A549 (cell line): ENCODE data around the gene OCRL. TPM values are rescaled to one million over a fixed set of nuclear protein-coding genes. Genes with fewer than 3 reads are reported as not detected.

Source experiments
- ATAC-seq, 2 experiments: fragments of 200-7000 bp in 1 of 2; fragments of >200 bp in 1 of 2; cut with Nextera tagmentation in 1 of 2; cut with Tn5 transposase in 1 of 2; 3 replicates each; pipeline versions ENCODE4 v1.8.0 to v1.9.1; 2018 to 2020; ENCODE audit warnings: mild to moderate bottlenecking in 1 of 2, moderate library complexity in 1 of 2
- CTCF ChIA-PET: fragments of 300-600 bp; sonication (Branson Sonifier 250); formaldehyde crosslinking; extraction: SDS; loops from one replicate; lab custom pipeline; 2021; ENCODE audit warnings: antibody characterized with exemption, inconsistent platforms; lab: Yijun Ruan, JAX
- POLR2A ChIA-PET: fragments of 350-600 bp; formaldehyde crosslinking; extraction: SDS; loops from one replicate; lab custom pipeline; 2021; ENCODE audit warnings: antibody characterized with exemption, inconsistent platforms; lab: Yijun Ruan, JAX
- DNase-seq, 2 experiments: peaks; one replicate each; pipeline versions ENCODE4 v3.0.0 to v3.0.0-alpha.2; 2011 to 2016; ENCODE audit warnings: low read depth in 1 of 2, low spot score in 1 of 2
- FAIRE-seq: peaks from 2 replicates; lab custom pipeline; 2011; peaks lifted over from hg19 to GRCh38; lab: Jason Lieb, UNC
- H3K27ac ChIP-seq, 2 experiments: fragments of >200 bp; sonication (Bioruptor Twin); formaldehyde crosslinking; 3 replicates each; pipeline ENCODE4 v1.5.1; 2016 to 2017
- H3K4me1 ChIP-seq: fragments of >200 bp; sonication (Bioruptor Twin); formaldehyde crosslinking; 3 replicates; pipeline ENCODE4 v1.6.1; 2016
- H3K4me2 ChIP-seq: fragments of >200 bp; sonication (Bioruptor Twin); formaldehyde crosslinking; 3 replicates; pipeline ENCODE4 v1.6.1; 2016
- H3K4me3 ChIP-seq: fragments of >200 bp; sonication (Bioruptor Twin); formaldehyde crosslinking; 3 replicates; pipeline ENCODE4 v1.5.1; 2016
- H3K9me3 ChIP-seq: fragments of >200 bp; sonication (Bioruptor Twin); formaldehyde crosslinking; 3 replicates; pipeline ENCODE4 v1.6.1; 2016
- CHD4 ChIP-seq: fragments of 200-600 bp; sonication (generic); IDR thresholded peaks from 2 replicates; pipeline ENCODE4 v1.6.1; 2016; ENCODE audit warnings: antibody characterized with exemption, mild to moderate bottlenecking, borderline replicate concordance
- EHF ChIP-seq: fragments of 250-450 bp; sonication (Bioruptor Pico); IDR thresholded peaks from 2 replicates; pipeline ENCODE4 v1.5.0; 2020; ENCODE audit warnings: mild to moderate bottlenecking
- EHMT2 ChIP-seq: fragments of 200-600 bp; sonication (generic); IDR thresholded peaks from 2 replicates; pipeline ENCODE4 v1.6.1; 2016; ENCODE audit warnings: antibody characterized with exemption, low read depth, mild to moderate bottlenecking, moderate library complexity
- EP300 ChIP-seq, 2 experiments: fragments of >200 bp; sonication (Bioruptor Twin); formaldehyde crosslinking; IDR thresholded peaks; 2 replicates in 1 of 2; 3 replicates in 1 of 2; pipeline ENCODE4 v1.6.1; 2016 to 2017
- ESRRA ChIP-seq: fragments of 150-350 bp; IDR thresholded peaks from 2 replicates; pipeline ENCODE4 v1.6.1; 2014; ENCODE audit warnings: mild to moderate bottlenecking, low read length, borderline replicate concordance
- FOSB ChIP-seq: fragments of 250-450 bp; sonication (Bioruptor Pico); IDR thresholded peaks from 2 replicates; pipeline ENCODE4 v1.5.0; 2020; ENCODE audit warnings: mild to moderate bottlenecking, moderate library complexity
- GATA3 ChIP-seq: IDR thresholded peaks from 2 replicates; pipeline ENCODE4 v1.6.1; 2012; ENCODE audit warnings: borderline replicate concordance
- HEYL ChIP-seq: fragments of 250-450 bp; sonication (Bioruptor Pico); IDR thresholded peaks from 2 replicates; pipeline ENCODE4 v1.8.0; 2021; ENCODE audit warnings: mild to moderate bottlenecking, moderate library complexity
- HOXA7 ChIP-seq: fragments of 250-450 bp; sonication (Bioruptor Pico); IDR thresholded peaks from 2 replicates; pipeline ENCODE4 v1.5.0; 2020; ENCODE audit warnings: mild to moderate bottlenecking, moderate library complexity
- HOXB13 ChIP-seq: fragments of 250-450 bp; sonication (Bioruptor Pico); IDR thresholded peaks from 2 replicates; pipeline ENCODE4 v1.5.0; 2020; ENCODE audit warnings: low read depth, mild to moderate bottlenecking, moderate library complexity
- HOXB5 ChIP-seq: fragments of 250-450 bp; sonication (Bioruptor Pico); IDR thresholded peaks from 2 replicates; pipeline ENCODE4 v1.5.0; 2020; ENCODE audit warnings: mild to moderate bottlenecking, moderate library complexity
- KDM1A ChIP-seq: fragments of 200-600 bp; sonication (generic); IDR thresholded peaks from 2 replicates; pipeline ENCODE4 v1.6.1; 2016; ENCODE audit warnings: low read depth, mild to moderate bottlenecking
- KDM5A ChIP-seq: fragments of 200-600 bp; sonication (generic); IDR thresholded peaks from 2 replicates; pipeline ENCODE4 v1.6.1; 2016; ENCODE audit warnings: antibody characterized with exemption, mild to moderate bottlenecking
- MAFK ChIP-seq: fragments of 450-650 bp; IDR thresholded peaks from 2 replicates; pipeline ENCODE4 v1.6.1; 2014; ENCODE audit not compliant: partially characterized antibody
- MYC ChIP-seq: IDR thresholded peaks from 2 replicates; pipeline ENCODE4 v1.6.1; 2012; ENCODE audit warnings: mild to moderate bottlenecking, inconsistent platforms, low read length, improper control_type of control experiment, borderline replicate concordance
- NFE2L2 ChIP-seq: fragments of 150-350 bp; conservative IDR thresholded peaks from 2 replicates; pipeline ENCODE4 v1.6.1; 2014; ENCODE audit warnings: low read length
- NPAS2 ChIP-seq: fragments of 250-450 bp; sonication (Bioruptor Pico); IDR thresholded peaks from 2 replicates; pipeline ENCODE4 v1.8.0; 2022; ENCODE audit warnings: mild to moderate bottlenecking, moderate library complexity, borderline replicate concordance
- NR3C1 ChIP-seq: fragments of >200 bp; sonication (Bioruptor Twin); formaldehyde crosslinking; IDR thresholded peaks from 3 replicates; pipeline ENCODE4 v1.6.1; 2017
- POLR2A ChIP-seq: IDR thresholded peaks from 2 replicates; pipeline ENCODE4 v1.6.1; 2012; ENCODE audit warnings: mild to moderate bottlenecking, low read length
- RFX5 ChIP-seq: fragments of 450-650 bp; IDR thresholded peaks from 2 replicates; pipeline ENCODE4 v1.7.1; 2014; ENCODE audit warnings: antibody characterized with exemption, mild to moderate bottlenecking, moderate library complexity
- TP53 ChIP-seq: fragments of 250-450 bp; sonication (Bioruptor Pico); IDR thresholded peaks from 2 replicates; pipeline ENCODE4 v1.5.0; 2021; ENCODE audit warnings: mild to moderate bottlenecking, moderate library complexity
- ZC3H11A ChIP-seq: fragments of 450-650 bp; IDR thresholded peaks from 2 replicates; pipeline ENCODE4 v1.6.1; 2014; ENCODE audit warnings: antibody characterized with exemption, mild to moderate bottlenecking
- ZFP36 ChIP-seq: fragments of 450-650 bp; IDR thresholded peaks from 2 replicates; pipeline ENCODE4 v1.6.1; 2014; ENCODE audit warnings: borderline replicate concordance; ENCODE audit not compliant: partially characterized antibody
- ZNF302 ChIP-seq: fragments of 250-450 bp; sonication (Bioruptor Pico); IDR thresholded peaks from 2 replicates; pipeline ENCODE4 v1.9.0; 2021; ENCODE audit warnings: inconsistent platforms, mild to moderate bottlenecking, moderate library complexity
- WGBS: methylation state at CpG from one replicate; pipeline ENCODE4 v1.1.6; 2017; ENCODE audit errors: missing lambda C conversion rate; 5-methylcytosine and 5-hydroxymethylcytosine counted together
- polyA plus RNA-seq, 4 experiments: library from polyadenylated mRNA; depleted of rRNA in 3 of 4; stranded (reverse); fragments of >200 nt; fragmentation: RNase III in 1 of 4; extraction: RNeasy Plus Mini Kit Qiagen cat#74134 plus additional on column Dnase treatment in 1 of 4; gene quantifications; 2 replicates in 3 of 4; 3 replicates in 1 of 4; pipeline ENCODE4 v1.2.3, GENCODE V29; 2011 to 2017
- TF ChIP-seq, protein P1 (sequence below): fragments of 250-450 bp; sonication (Bioruptor Pico); IDR thresholded peaks from 2 replicates; pipeline ENCODE4 v1.5.0; 2020; ENCODE audit warnings: low read depth, mild to moderate bottlenecking, moderate library complexity
- TF ChIP-seq, protein P2 (sequence below): IDR thresholded peaks from 2 replicates; pipeline ENCODE4 v1.6.1; 2012

The OCRL gene
- polyA plus RNA-seq, 2 of the 4 experiments (the other 2 are of a cell fraction) = 22.4 to 49.0 TPM

DNA sequence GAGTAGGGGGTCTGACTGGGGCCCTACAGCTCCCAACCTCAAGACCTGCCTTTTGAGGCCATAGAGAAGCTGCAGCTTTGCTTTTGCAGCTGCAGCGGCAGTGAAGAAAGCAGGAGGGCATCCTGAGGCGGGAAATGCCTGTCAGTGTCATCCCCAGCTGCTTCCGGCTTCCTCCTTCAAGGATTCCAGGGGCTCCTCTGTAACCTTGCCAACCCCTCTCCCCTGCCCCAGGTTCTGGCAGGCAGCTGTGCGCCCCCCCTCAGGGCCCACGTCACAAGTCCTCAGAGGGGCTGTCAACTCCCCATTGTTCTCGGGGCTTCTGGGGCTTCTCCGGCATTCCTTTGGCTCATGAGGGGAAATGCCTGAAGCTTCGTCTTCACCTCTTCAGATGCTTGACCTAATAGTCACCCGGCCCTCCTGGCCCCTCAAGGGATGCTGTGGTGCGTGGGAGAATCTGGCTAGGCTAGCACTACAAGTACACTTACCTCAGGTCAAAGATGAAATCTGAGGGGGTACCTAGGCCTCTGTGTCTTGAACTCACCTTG is 82.8 kb downstream of the OCRL start:
- DNase-seq (no peak), FAIRE-seq (no peak), ATAC-seq (no peak)
- Histone ChIP-seq H3K4me1 (no peaks in the 10 kb centered on the region), H3K4me3 (no peak overlapping the region), H3K4me2 (no peak overlapping the region), H3K9me3 (no peaks in the 10 kb centered on the region), H3K27ac (no peak overlapping the region)
- ChIA-PET CTCF (interaction anchor here (0.9 to 2.3 kb wide), 4 partner anchors 8 to 103 kb away, joined by 3 to 14 read pairs (median 4); no protein-coding TSS in a partner anchor), POLR2A (no interaction called here)
- WGBS = 83% methylated on average over 7 of the region's 10 CpGs
- TF ChIP-seq CHD4 = no peak
- no peak for TF ChIP-seq NR3C1
- TF ChIP-seq NFE2L2 = no peak
- no peak for TF ChIP-seq EHMT2
- TF ChIP-seq EP300 (IDR thresholded peaks at IDR 0.05) = no peak
- TF ChIP-seq RFX5 = no peak
- no peak for TF ChIP-seq ZNF302 (CRISPR knock-in tag)
- TF ChIP-seq HOXB13 (CRISPR knock-in tag) = no peak
- TF ChIP-seq KDM5A = no peak
- TF ChIP-seq ZC3H11A = no peak

GRCh38 chrX:129626026-129626425 is 86.0 kb downstream of the OCRL start:
- no peaks in the 10 kb centered on the region for H3K9me3 ChIP-seq
- H3K4me2 ChIP-seq = no peak overlapping the region
- CTCF ChIA-PET = interaction anchor here (0.6 to 4.5 kb wide), 3 partner anchors 11 to 100 kb away, joined by 3 to 24 read pairs (median 20); no protein-coding TSS in a partner anchor
- no peak overlapping the region for H3K27ac ChIP-seq
- no peaks in the 10 kb centered on the region for H3K4me1 ChIP-seq
- ATAC-seq (no peak), FAIRE-seq (no peak), DNase-seq (no peak)
- no peak overlapping the region for H3K4me3 ChIP-seq
- POLR2A ChIA-PET = no interaction called here
- TF ChIP-seq NR3C1 = no peak
- TF ChIP-seq, protein P1, sequence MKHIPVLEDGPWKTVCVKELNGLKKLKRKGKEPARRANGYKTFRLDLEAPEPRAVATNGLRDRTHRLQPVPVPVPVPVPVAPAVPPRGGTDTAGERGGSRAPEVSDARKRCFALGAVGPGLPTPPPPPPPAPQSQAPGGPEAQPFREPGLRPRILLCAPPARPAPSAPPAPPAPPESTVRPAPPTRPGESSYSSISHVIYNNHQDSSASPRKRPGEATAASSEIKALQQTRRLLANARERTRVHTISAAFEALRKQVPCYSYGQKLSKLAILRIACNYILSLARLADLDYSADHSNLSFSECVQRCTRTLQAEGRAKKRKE (CRISPR knock-in tag) = no peak
- TF ChIP-seq POLR2A = no peak
- TF ChIP-seq ESRRA = no peak
- no peak for TF ChIP-seq GATA3
- no peak for TF ChIP-seq HEYL (CRISPR knock-in tag)
- no peak for TF ChIP-seq ZFP36
- no peak for TF ChIP-seq EHF (CRISPR knock-in tag)
- TF ChIP-seq CHD4 = no peak
- TF ChIP-seq TP53 (CRISPR knock-in tag) = no peak
- TF ChIP-seq EHMT2 = no peak
- 56% methylated on average over 3 of the region's 3 CpGs for WGBS

- TF ChIP-seq HOXA7 (CRISPR knock-in tag) (no peak), KDM1A (no peak), FOSB (no peak), HOXB5 (CRISPR knock-in tag) (no peak), MYC (no peak), RFX5 (no peak), EHMT2 (no peak), ESRRA (no peak), ZFP36 (no peak), MAFK (no peak), NPAS2 (CRISPR knock-in tag) (no peak)
- TF ChIP-seq, protein P2, sequence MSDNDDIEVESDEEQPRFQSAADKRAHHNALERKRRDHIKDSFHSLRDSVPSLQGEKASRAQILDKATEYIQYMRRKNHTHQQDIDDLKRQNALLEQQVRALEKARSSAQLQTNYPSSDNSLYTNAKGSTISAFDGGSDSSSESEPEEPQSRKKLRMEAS = no peak
- ATAC-seq (no peak), FAIRE-seq (no peak), DNase-seq (no peak)
- ChIA-PET POLR2A (no interaction called here), CTCF (interaction anchor here (1.5 to 14.6 kb wide), 4 partner anchors 8 to 193 kb away, joined by 5 to 218 read pairs (median 15); no protein-coding TSS in a partner anchor)
- Histone ChIP-seq H3K4me2 (no peak overlapping the region), H3K9me3 (no peaks in the 10 kb centered on the region), H3K27ac (no peak overlapping the region), H3K4me3 (no peak overlapping the region), H3K4me1 (no peaks in the 10 kb centered on the region)
- WGBS = 81% methylated on average over 6 of the region's 7 CpGs
Observed at GRCh38 chrX:129629837-129630236, 89.8 kb downstream of the OCRL start.
